Endothelial cell of umbilical vein (primary cell): ENCODE measurements around the gene ATXN1. TPM values are rescaled to one million over a fixed set of nuclear protein-coding genes. Genes with fewer than 3 reads are reported as not detected.

ENCODE experiments used
- BruUV-seq: library from RNA; stranded (reverse); fragments of 400-500 nt; replicated peaks from 2 replicates; lab custom pipeline; 2021; lab: Mats Ljungman, UMichigan
- CTCF ChIA-PET: fragments of 300-600, 350-600 bp; sonication (Branson Sonifier 250); formaldehyde crosslinking; loops from one replicate; lab custom pipeline; 2021; ENCODE audit warnings: antibody characterized with exemption, inconsistent platforms; lab: Charles Lee
- POLR2A ChIA-PET: fragments of 300-600, 350-600 bp; sonication (Branson Sonifier 250); formaldehyde crosslinking; loops from one replicate; lab custom pipeline; 2021; ENCODE audit warnings: antibody characterized with exemption, inconsistent platforms; lab: Charles Lee
- DNase-seq: peaks from one replicate; pipeline ENCODE4 v3.0.0-alpha.2; 2011; ENCODE audit warnings: low read depth, low spot score
- FAIRE-seq: peaks from 2 replicates; lab custom pipeline; 2011; peaks lifted over from hg19 to GRCh38; lab: Jason Lieb, UNC
- H2AFZ ChIP-seq: 2 replicates; pipeline ENCODE4 v1.6.0; 2012; ENCODE audit warnings: low read depth, low read length, control low read depth, inconsistent platforms
- H3K27ac ChIP-seq: 2 replicates; pipeline ENCODE4 v1.5.1; 2011; ENCODE audit warnings: low read depth, mild to moderate bottlenecking, control low read depth, low read length, moderate library complexity; ENCODE audit not compliant: insufficient read depth
- H3K27me3 ChIP-seq, 2 experiments: 2 replicates each; pipeline versions ENCODE4 v1.6.0 to v1.6.1; 2011; ENCODE audit warnings: low read length in 2 of 2, mixed read lengths in 1 of 2; ENCODE audit not compliant: control insufficient read depth in 2 of 2, insufficient read depth in 2 of 2
- H3K36me3 ChIP-seq, 2 experiments: 2 replicates in 1 of 2; 3 replicates in 1 of 2; pipeline ENCODE4 v1.5.1; 2011; ENCODE audit warnings: low read length in 2 of 2, mild to moderate bottlenecking in 1 of 2, moderate library complexity in 1 of 2; ENCODE audit not compliant: control insufficient read depth in 2 of 2, insufficient read depth in 2 of 2; ENCODE audit errors: extremely low read depth in 1 of 2
- H3K4me1 ChIP-seq: 3 replicates; pipeline ENCODE4 v1.5.1; 2011; ENCODE audit warnings: mild to moderate bottlenecking, low read length; ENCODE audit not compliant: control insufficient read depth, insufficient read depth; ENCODE audit errors: extremely low read depth
- H3K4me2 ChIP-seq: 2 replicates; pipeline ENCODE4 v1.6.1; 2011; ENCODE audit warnings: low read length, control low read depth, mixed read lengths; ENCODE audit not compliant: insufficient read depth
- H3K4me3 ChIP-seq, 3 experiments: fragments of 200-600 bp in 1 of 3; sonication (generic), shearing (Covaris generic) in 1 of 3; replicated peaks in 1 of 3; 2 replicates each; pipeline ENCODE4 v1.5.1; 2011 to 2016; ENCODE audit warnings: control low read depth in 3 of 3, low read length in 3 of 3, mild to moderate bottlenecking in 2 of 3, inconsistent platforms in 1 of 3, low read depth in 1 of 3, moderate library complexity in 1 of 3; ENCODE audit not compliant: insufficient read depth in 1 of 3
- H3K79me2 ChIP-seq: 2 replicates; pipeline ENCODE4 v1.6.0; 2012; ENCODE audit warnings: low read length, inconsistent platforms; ENCODE audit not compliant: control insufficient read depth, insufficient read depth
- H3K9ac ChIP-seq: replicated peaks from 2 replicates; pipeline ENCODE3; 2011; ENCODE audit warnings: low read length, control low read depth; ENCODE audit not compliant: insufficient read depth; ENCODE audit errors: extremely low read depth
- H3K9me1 ChIP-seq: replicated peaks from 3 replicates; pipeline ENCODE4 v1.6.0; 2011; ENCODE audit warnings: mild to moderate bottlenecking, low read length; ENCODE audit not compliant: control insufficient read depth, insufficient read depth; ENCODE audit errors: extremely low read depth
- H3K9me3 ChIP-seq: replicated peaks from 2 replicates; pipeline ENCODE4 v1.5.1; 2012; ENCODE audit warnings: low read length, inconsistent platforms; ENCODE audit not compliant: control insufficient read depth, insufficient read depth
- H4K20me1 ChIP-seq: replicated peaks from 2 replicates; pipeline ENCODE3; 2011; ENCODE audit warnings: mild to moderate bottlenecking, low read length; ENCODE audit not compliant: control insufficient read depth, insufficient read depth; ENCODE audit errors: extremely low read depth
- EZH2 ChIP-seq: IDR thresholded peaks from 2 replicates; pipeline ENCODE4 v1.6.1; 2012; ENCODE audit warnings: borderline replicate concordance, low read depth, mild to moderate bottlenecking, moderate library complexity, low read length, inconsistent platforms; ENCODE audit not compliant: severe bottlenecking
- FOS ChIP-seq: IDR thresholded peaks from 2 replicates; pipeline ENCODE4 v1.6.1; 2011; ENCODE audit warnings: mild to moderate bottlenecking, low read length, moderate library complexity, borderline replicate concordance; ENCODE audit not compliant: insufficient read depth
- GATA2 ChIP-seq: IDR thresholded peaks from 2 replicates; pipeline ENCODE4 v1.7.0; 2011; ENCODE audit warnings: low read depth, mild to moderate bottlenecking, moderate library complexity, mixed read lengths, low read length; ENCODE audit not compliant: insufficient read length, insufficient read depth
- JUN ChIP-seq: IDR thresholded peaks from 2 replicates; pipeline ENCODE4 v1.6.1; 2011; ENCODE audit warnings: borderline replicate concordance, low read depth; ENCODE audit not compliant: insufficient read length, insufficient read depth
- MYC ChIP-seq: IDR thresholded peaks from one replicate; pipeline ENCODE4 v1.6.1; 2011; ENCODE audit warnings: mild to moderate bottlenecking, low read depth, low read length
- POLR2A ChIP-seq: IDR thresholded peaks from 2 replicates; pipeline ENCODE4 v1.6.1; 2012; ENCODE audit warnings: low read depth, mild to moderate bottlenecking, control low read depth, low read length
- POLR2AphosphoS5 ChIP-seq: IDR thresholded peaks from 2 replicates; pipeline ENCODE4 v1.6.1; 2012; ENCODE audit warnings: low read depth, mild to moderate bottlenecking, control low read depth, low read length, moderate library complexity; ENCODE audit not compliant: insufficient read depth
- dilution Hi-C: fragments of 300-500 bp; cut with MboI; formaldehyde crosslinking; loops from one replicate; pipeline ENCODE4 v1.15.0; 2019; ENCODE audit warnings: low sequenced_read_pairs; ENCODE audit not compliant: extremely low pct_ligation_motif_present
- intact Hi-C: fragments of 100-400 bp; cut with micrococcal nuclease; formaldehyde crosslinking; loops from one replicate; pipeline ENCODE4 v1.10.0; 2022
- polyA plus RNA-seq, 4 experiments: library from polyadenylated mRNA; depleted of rRNA in 3 of 4; stranded (reverse) in 3 of 4; unstranded in 1 of 4; fragments of >200 nt; gene quantifications; 2 replicates each; pipeline versions ENCODE4 v1.2.1 to v1.2.3, GENCODE V29; 2011 to 2012; ENCODE audit warnings: missing spikeins in 1 of 4
- total RNA-seq: library from RNA; stranded (reverse); gene quantifications from 2 replicates; pipeline ENCODE4 v1.2.3, GENCODE V29; 2021
- TF ChIP-seq, protein P1 (sequence below), 2 donors: IDR thresholded peaks; 1 replicate in 1 of 2; 2 replicates in 1 of 2; pipeline ENCODE4 v1.5.1; 2011; ENCODE audit warnings: low read length in 2 of 2, mild to moderate bottlenecking in 2 of 2, moderate library complexity in 2 of 2, control low read depth in 1 of 2, inconsistent platforms in 1 of 2, low read depth in 1 of 2; ENCODE audit not compliant: insufficient read depth in 1 of 2; ENCODE audit errors: extremely low read depth in 1 of 2
- TF ChIP-seq, protein P2 (sequence below): IDR thresholded peaks from 2 replicates; pipeline ENCODE4 v1.6.1; 2011; ENCODE audit not compliant: insufficient read depth, insufficient read length

ATXN1 gene
- total and polyA plus RNA-seq, 2 donors (not counting 3 experiments of a cell fraction or from before 2014, with no cell fraction given): 16.4 to 33.0 TPM

DNA sequence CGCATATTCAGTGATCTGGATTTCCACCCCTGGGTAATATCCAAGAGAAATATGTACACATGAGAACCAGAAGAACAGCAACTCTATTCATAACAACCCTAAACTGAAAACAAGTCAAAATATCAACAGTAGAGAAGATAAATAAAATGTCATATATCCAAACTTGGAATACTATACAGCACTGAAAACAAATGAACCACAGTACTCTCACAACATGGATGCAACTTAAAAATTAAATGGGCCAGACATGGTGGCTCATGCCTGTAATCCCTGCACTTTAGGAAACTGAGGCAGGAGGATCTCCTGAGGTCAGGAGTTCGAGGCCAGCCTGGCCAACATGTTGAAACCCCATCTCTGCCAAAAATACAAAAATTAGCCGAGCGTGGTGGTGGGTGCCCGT is 16.5 kb upstream of the ATXN1 start:
- no peaks in the 10 kb centered on the region for H3K79me2 ChIP-seq
- no peak overlapping the region for H3K9ac ChIP-seq
- no peaks in the 10 kb centered on the region for H3K36me3 ChIP-seq
- H3K4me2 ChIP-seq: no peak overlapping the region
- BruUV-seq: no TSS peak
- CTCF ChIA-PET: interaction anchor here (1.5 kb wide), 1 partner anchor 264 kb away, joined by 4 read pairs; no protein-coding TSS in a partner anchor
- no peaks in the 10 kb centered on the region for H3K9me3 ChIP-seq
- H2AFZ ChIP-seq: no peak overlapping the region
- no peak overlapping the region for H3K27ac ChIP-seq
- peaks cover 0 to 1% of the 10 kb centered on the region in 2 experiments for H3K27me3 ChIP-seq
- dilution Hi-C loops (no loop called here), intact Hi-C loops (no loop called here)
- POLR2A ChIA-PET: no interaction called here
- TF ChIP-seq FOS (no peak), GATA2 (no peak), POLR2AphosphoS5 (no peak), JUN (no peak), MYC (no peak), POLR2A (no peak), EZH2 (no peak)
- TF ChIP-seq, protein P1, sequence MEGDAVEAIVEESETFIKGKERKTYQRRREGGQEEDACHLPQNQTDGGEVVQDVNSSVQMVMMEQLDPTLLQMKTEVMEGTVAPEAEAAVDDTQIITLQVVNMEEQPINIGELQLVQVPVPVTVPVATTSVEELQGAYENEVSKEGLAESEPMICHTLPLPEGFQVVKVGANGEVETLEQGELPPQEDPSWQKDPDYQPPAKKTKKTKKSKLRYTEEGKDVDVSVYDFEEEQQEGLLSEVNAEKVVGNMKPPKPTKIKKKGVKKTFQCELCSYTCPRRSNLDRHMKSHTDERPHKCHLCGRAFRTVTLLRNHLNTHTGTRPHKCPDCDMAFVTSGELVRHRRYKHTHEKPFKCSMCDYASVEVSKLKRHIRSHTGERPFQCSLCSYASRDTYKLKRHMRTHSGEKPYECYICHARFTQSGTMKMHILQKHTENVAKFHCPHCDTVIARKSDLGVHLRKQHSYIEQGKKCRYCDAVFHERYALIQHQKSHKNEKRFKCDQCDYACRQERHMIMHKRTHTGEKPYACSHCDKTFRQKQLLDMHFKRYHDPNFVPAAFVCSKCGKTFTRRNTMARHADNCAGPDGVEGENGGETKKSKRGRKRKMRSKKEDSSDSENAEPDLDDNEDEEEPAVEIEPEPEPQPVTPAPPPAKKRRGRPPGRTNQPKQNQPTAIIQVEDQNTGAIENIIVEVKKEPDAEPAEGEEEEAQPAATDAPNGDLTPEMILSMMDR (IDR thresholded peaks at IDR 0.05; ENCODE audit: extremely low read depth in 1 of 2, insufficient read depth in 1 of 2, low read depth in 1 of 2, low read length in 2 of 2): no peak
- TF ChIP-seq, protein P2, sequence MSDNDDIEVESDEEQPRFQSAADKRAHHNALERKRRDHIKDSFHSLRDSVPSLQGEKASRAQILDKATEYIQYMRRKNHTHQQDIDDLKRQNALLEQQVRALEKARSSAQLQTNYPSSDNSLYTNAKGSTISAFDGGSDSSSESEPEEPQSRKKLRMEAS: no peak
- FAIRE-seq (no peak), DNase-seq (no peak)
- no peaks in the 10 kb centered on the region for H3K9me1 ChIP-seq
- H3K4me1 ChIP-seq: no peaks in the 10 kb centered on the region
- H3K4me3 ChIP-seq: no peak overlapping the region
- H4K20me1 ChIP-seq: no peaks in the 10 kb centered on the region
